NCI-H2107 treated with DMSO at 0.1 percent for 48 hours (cell line): ENCODE data around the gene TSC22D2.

Experiments used
- DNase-seq: peaks from one replicate; lab custom pipeline; 2025; ENCODE audit not compliant: unreplicated experiment; lab: John Stamatoyannopoulos, UW

TSC22D2 gene

GRCh38 chr3:150408221-150409124, at the start of gene TSC22D2:
Gene TSC22D2 (plus strand): TSS chr3:150408298. CDS start chr3:150409351, 1,053 bp downstream.
- DNase-seq: peak; percentile 95

- no peak for DNase-seq
These were observed 48.7 kb upstream of the TSC22D2 start for GRCh38 chr3:150359381-150359780.

GRCh38 chr3:150360966-150361365, 47.1 kb upstream of the TSC22D2 start:
- no peak for DNase-seq

- DNase-seq: no peak
These were observed 45.4 kb upstream of the TSC22D2 start for GRCh38 chr3:150362515-150363302.

- DNase-seq: no peak
These were observed 44.7 kb upstream of the TSC22D2 start for GRCh38 chr3:150363420-150363819.

- no peak for DNase-seq
These were observed 42.9 kb upstream of the TSC22D2 start for GRCh38 chr3:150365132-150365604.

GRCh38 chr3:150367757-150368156, 40.3 kb upstream of the TSC22D2 start:
- DNase-seq: no peak

GRCh38 chr3:150370122-150370602, 37.9 kb upstream of the TSC22D2 start:
- DNase-seq: no peak

GRCh38 chr3:150370999-150371398, 37.1 kb upstream of the TSC22D2 start:
- no peak for DNase-seq

- DNase-seq: no peak
These were observed 36.3 kb upstream of the TSC22D2 start for GRCh38 chr3:150371741-150372254.

- DNase-seq: no peak
These were observed 35.8 kb upstream of the TSC22D2 start for GRCh38 chr3:150372320-150372719.

GRCh38 chr3:150372722-150373121, 35.4 kb upstream of the TSC22D2 start:
- DNase-seq: no peak

GRCh38 chr3:150373234-150373875, 34.7 kb upstream of the TSC22D2 start:
- DNase-seq: no peak

- no peak for DNase-seq
These were observed 33.1 kb upstream of the TSC22D2 start for GRCh38 chr3:150374975-150375374.

- no peak for DNase-seq
These were observed 31.9 kb upstream of the TSC22D2 start for GRCh38 chr3:150376001-150376848.

GRCh38 chr3:150377601-150378300, 30.3 kb upstream of the TSC22D2 start:
- no peak for DNase-seq

GRCh38 chr3:150378301-150378748, 29.8 kb upstream of the TSC22D2 start:
- no peak for DNase-seq

GRCh38 chr3:150379469-150379868, 28.6 kb upstream of the TSC22D2 start:
- DNase-seq: no peak
